GM18507 (cell line): Measurements from ENCODE around the gene HOXB1.
"Not testable (repeated sequence)": the region's sequence is repeated elsewhere in the genome, so short reads cannot be mapped to it uniquely, and the experiment has no call there.

Experiments used
- DNase-seq: peaks from one replicate; pipeline ENCODE4 v3.0.0; 2011; ENCODE audit warnings: low read depth; ENCODE audit not compliant: insufficient read length; ENCODE audit errors: extremely low spot score
- FAIRE-seq: peaks from 2 replicates; lab custom pipeline; 2011; peaks lifted over from hg19 to GRCh38; lab: Jason Lieb, UNC

HOXB1 gene

GRCh38 chr17:48546137-48546923 lies 15.5 kb upstream of the HOXB1 start:
- FAIRE-seq (no peak), DNase-seq (no peak)

DNA sequence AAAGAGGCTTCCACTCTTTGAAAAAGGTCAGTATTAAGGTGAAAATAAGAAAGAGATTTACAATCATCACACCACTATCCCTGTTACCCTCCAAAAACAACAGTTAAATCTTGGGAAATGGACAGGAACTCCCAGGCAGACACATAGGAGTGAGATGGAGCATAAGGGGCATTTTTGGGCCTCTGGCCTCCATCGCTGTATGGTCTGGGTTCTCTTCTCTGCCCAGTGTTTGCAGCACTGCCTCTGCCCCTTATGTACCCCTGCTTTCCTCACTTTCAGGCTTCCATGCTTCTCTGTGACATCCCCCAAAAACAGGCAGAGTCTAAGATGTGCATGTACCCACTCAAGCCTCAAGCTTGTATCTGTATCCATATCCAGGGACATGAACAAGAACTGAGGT lies 14.7 kb upstream of the HOXB1 start:
- FAIRE-seq (no peak), DNase-seq (no peak)

- FAIRE-seq (no peak), DNase-seq (no peak)
These were observed 14.2 kb upstream of the HOXB1 start, which contains the start of gene HOXB2 for GRCh38 chr17:48545022-48545375. HOXB2 (minus strand) TSS chr17:48545109; CDS start chr17:48544911, 198 bp downstream.

DNA sequence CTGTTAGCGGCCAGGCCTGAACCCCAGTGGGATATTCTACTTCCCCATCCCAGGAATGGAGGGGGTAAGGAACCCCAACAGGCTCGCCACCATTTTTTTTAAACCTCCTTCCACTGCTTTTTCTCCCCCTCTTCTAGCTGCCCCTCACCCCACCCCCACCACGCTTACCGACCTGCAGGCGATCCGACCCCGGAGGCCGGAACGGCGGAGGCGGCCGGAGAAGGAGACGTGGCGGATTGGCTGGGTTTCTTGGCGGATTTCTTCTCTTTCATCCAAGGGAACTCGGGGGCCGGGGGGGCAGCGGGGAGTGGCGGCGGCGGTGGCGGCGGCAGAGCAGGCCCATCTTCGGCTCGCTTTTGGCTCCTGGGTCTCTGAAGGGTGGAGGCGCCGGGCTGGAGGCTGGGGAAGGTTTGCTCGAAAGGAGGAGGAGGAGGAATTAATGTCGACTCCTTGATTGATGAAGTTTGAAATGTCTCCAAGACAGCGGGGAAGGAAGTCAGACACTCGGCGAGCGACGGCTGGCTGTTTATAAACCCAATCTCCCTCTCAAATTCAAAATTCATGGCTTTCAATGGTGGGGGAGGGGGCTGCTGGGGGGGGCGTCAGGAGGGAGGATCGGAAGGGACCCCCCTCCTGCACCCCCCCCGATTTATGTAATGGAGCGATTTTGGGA lies 13.7 kb upstream of the HOXB1 start:
- FAIRE-seq (no peak), DNase-seq (no peak)

DNA sequence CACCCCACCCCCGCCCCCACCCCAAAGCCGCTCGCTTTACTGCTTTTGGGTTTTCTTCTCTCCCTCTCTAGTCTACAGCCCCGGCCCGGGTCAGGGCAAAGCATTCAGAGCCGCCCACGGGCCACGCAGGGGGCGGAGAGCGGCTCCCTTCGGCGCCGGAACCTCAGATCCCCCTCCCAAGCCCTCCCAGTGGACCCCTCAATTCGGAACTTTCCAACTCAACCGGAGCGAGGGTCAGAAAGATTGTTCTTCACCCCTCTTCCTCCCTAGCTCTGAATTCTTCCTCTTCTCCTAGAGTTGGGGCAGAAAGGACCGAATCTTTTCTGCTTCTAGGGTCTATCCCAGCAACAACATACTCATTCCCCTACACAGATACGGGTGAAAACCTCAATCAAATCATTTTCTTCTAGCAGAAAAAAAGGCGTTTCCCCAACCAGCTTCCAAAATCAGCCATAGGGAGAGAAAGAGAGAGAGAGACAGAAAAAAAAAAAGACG lies 13.1 kb upstream of the HOXB1 start:
- FAIRE-seq (no peak), DNase-seq (no peak)

GRCh38 chr17:48543107-48543853 lies 12.5 kb upstream of the HOXB1 start:
- DNase-seq: peak; percentile 30

DNA sequence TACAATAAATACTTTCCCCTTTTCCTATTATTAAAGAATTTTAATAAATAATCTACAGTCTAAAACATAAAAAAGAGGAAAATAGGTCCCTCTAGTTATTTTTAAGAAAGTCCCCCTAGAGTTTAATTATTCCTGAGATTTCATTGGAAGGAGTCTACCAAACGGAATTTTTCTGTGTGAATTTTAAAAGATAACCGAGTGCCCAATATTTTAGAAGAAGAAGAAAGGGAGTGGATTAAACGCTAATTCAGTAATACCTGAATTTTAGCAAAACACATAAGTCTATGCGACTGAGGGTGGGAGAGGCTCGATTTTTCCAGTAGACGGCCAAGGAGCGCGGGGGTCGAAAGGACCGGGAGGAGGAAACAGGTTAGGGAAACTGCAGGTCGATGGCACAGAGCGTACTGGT lies 11.9 kb upstream of the HOXB1 start:
- DNase-seq: no peak

More at GRCh38 chr17:48543107-48543853, 12.5 kb upstream of the HOXB1 start:
- FAIRE-seq: peak; percentile 26

DNA sequence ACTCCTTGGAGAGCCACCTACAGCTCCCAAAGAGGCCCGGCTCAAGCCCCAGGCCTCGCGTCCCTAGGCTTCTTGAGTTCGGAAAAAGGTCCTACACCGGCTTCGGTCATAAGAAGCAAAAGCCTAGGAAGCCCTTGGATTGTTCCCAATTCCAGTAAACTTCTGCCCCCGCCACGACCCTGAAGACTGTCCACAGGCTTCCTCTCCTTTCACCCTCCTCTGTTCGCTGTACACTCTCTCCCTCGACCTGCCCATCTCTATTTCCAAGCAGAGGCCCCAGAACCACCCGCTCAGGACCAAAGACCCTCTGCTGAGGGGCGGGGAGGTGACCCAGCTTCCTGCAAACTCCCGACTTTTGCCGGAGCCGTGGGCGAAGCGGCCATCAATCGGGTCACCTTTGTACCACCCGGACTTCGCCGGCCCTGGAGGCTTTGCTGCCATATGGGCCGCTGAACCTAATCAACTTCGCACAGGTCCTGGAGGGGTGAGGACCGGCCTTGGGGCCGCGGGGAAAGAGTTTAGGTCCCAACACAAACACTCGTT lies 11.4 kb upstream of the HOXB1 start:
- DNase-seq: no peak

More for the DNA sequence above, 11.9 kb upstream of the HOXB1 start:
- no peak for FAIRE-seq

DNA sequence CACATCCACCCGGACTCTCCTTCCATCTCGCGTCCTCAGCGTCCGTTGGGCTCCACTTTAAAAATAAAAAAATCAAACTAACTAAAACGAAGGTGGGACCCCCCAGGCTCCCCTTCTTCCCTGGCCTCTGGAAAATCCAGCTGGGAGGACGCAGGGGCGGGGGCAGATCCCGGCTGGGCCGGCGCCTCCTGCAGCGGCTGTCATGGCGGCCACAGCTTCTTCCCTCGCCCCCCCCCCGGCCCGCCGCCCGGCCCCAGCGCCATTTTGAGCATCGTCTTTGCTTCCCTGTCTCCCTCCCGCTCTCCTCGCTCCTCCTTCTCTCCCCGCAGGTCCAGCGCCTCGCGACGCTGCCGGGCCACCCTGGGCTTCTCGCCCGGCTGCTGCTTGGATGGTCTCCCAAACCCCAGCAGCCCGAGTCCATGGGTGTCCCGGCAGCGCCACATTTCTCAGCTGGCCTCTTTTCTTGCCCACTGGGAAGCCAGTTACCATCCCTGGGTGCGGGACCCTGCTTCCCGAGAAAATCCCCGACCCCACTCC lies 10.8 kb upstream of the HOXB1 start:
- FAIRE-seq: no peak
- no peak for DNase-seq

More for the DNA sequence above, 11.4 kb upstream of the HOXB1 start:
- no peak for FAIRE-seq

GRCh38 chr17:48541036-48541576 lies 10.3 kb upstream of the HOXB1 start:
- FAIRE-seq (no peak), DNase-seq (no peak)

GRCh38 chr17:48540213-48540612 lies 9.4 kb upstream of the HOXB1 start:
- no peak for FAIRE-seq
- DNase-seq: no peak

DNA sequence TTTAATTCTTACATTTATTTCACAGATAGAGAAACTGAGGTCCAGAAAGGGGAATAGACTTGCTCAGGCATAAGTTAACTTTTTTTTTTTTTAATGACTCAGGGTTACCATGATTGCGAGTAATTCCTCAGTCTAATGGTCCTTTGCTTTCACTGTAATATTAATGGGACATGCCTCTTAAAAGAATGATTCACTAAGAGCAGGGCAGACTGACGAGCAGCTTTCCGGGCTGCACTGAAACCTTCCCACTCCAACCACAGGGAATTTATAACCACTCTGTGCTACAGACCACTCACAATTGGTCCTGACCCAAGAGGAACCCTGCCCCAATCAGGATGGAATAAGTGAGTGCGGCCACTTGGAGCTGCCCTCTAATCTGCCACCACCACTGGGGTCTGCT lies 8.4 kb upstream of the HOXB1 start:
- FAIRE-seq (no peak), DNase-seq (no peak)

DNA sequence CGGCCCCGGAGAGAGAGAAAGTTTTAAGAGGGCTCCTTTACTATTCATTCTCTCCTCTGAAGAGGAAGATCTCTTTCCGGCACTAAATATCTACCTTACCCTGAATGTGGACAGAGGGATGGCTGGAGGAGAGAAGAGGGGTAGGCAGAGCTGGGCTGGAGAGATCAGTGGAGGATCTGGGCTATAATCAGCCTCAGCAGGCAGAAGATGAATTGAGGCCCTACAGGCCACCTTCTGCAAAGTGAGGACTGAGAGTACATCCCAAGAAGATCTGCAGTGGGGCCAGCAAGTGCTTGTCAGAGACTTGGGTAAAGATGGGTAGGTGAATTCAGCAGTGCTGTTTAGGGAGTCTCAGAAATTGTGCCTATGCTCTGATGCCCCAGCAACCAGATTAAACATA lies 6.5 kb upstream of the HOXB1 start:
- no peak for FAIRE-seq

DNA sequence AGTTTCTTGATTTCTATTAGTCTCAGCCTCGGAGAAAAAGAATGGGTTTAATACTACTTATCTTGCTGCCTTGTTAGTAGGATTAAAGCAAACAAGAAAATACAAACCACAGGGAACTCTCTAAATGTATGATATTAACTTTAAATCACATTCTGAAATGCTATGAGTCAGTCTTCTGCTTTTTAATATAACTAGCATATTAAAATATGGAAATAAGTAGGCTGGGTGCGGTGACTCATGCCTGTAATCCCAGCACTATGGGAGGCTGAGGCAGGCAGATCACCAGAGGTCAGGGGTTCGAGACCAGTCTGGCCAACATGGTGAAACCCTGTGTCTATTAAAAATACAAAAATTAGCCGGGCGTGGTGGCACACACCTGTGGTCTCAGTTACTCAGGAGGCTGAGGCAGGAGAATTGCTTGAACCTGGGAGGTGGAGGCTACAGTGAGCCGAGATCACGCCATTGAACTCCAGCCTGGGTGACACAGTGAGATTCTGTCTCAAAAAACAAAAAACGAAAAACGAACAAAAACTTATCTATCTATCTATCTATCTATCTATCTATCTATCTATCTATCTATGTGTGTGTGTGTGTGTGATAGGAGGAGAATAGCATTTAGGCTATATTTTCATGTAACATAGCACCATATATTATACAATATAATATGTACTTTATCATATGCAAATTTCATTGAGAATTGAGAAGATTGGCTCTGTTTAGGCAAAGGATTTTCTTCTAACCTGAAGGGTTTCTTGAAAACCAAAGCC lies 5.2 kb upstream of the HOXB1 start:
- FAIRE-seq, DNase-seq: not testable (repeated sequence)

More for the DNA sequence above, 6.5 kb upstream of the HOXB1 start:
- no peak for DNase-seq

- DNase-seq (no peak), FAIRE-seq (no peak)
These were observed 1.4 kb upstream of the HOXB1 start for GRCh38 chr17:48532261-48532660.

DNA sequence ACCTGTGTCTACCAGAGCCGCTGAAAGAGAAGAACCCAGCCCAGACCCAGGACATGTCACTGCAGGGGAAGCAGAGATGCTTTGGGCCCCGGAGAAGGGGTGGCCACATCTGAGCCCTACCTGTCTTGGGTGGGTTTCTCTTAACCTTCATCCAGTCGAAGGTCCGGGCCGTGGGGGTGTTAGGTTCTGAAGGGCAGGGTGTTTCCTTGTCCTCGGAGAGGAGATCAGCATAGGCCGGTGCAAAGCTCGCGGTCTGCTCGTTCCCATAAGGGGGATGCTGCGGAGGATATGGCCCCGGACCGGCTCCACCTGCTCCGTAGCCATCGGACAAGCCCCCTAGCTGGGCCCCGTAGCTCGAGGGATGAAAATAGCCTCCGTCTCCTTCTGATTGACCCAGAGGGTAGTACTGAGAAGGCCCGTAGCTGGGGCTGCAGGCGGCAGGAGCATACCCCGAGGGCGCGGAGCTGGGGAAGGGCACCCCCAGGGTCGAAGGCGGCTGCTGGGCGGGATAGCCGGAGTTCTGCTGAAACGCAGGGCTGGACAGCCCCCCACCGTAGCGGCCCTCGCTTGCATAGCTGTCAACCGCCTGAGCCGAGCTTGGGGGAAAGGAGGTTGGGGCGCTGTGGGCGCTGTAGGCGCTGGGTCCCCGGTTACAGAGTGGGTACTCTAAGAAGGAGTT lies 464 bp downstream of the HOXB1 start:
- no peak for FAIRE-seq
- no peak for DNase-seq

GRCh38 chr17:48529683-48530009 lies 1.2 kb downstream of the HOXB1 start:
- DNase-seq (no peak), FAIRE-seq (no peak)
